ENCODE data around the gene DNAH3. TPM values are rescaled to one million over a fixed set of nuclear protein-coding genes. Genes with fewer than 3 reads are reported as not detected.

DNAH3 gene
- total RNA-seq, 1 donor from 2014 or later = not detected

- peaks cover 13% of the 10 kb centered on the region for H3K9me3 Mint-ChIP-seq (ENCODE audit: unreplicated experiment)
- no peak for TF ChIP-seq CTCF (IDR thresholded peaks at IDR 0.05; ENCODE audit: partially characterized antibody, unreplicated experiment)
- H3K4me1 Mint-ChIP-seq (ENCODE audit: low read depth, unreplicated experiment) = peaks cover 5% of the 10 kb centered on the region
- H3K4me3 Mint-ChIP-seq (ENCODE audit: unreplicated experiment) = no peak overlapping the region
- H3K27me3 Mint-ChIP-seq (ENCODE audit: unreplicated experiment) = peaks cover 2% of the 10 kb centered on the region
- no peaks in the 10 kb centered on the region for H3K36me3 Mint-ChIP-seq (ENCODE audit: unreplicated experiment)
- DNase-seq = no peak
- H3K27ac Mint-ChIP-seq (ENCODE audit: unreplicated experiment) = no peak overlapping the region
These were observed 246.6 kb downstream of the DNAH3 start for GRCh38 chr16:20903899-20904506.

GRCh38 chr16:20903116-20903898, 247.3 kb downstream of the DNAH3 start:
- Mint-ChIP-seq H3K4me1 (ENCODE audit: low read depth, unreplicated experiment) (peaks cover 12% of the 10 kb centered on the region), H3K27ac (ENCODE audit: unreplicated experiment) (peak overlapping the region; percentile 67), H3K9me3 (ENCODE audit: unreplicated experiment) (peaks cover 14% of the 10 kb centered on the region), H3K36me3 (ENCODE audit: unreplicated experiment) (no peaks in the 10 kb centered on the region), H3K4me3 (ENCODE audit: unreplicated experiment) (peak overlapping the region; percentile 44), H3K27me3 (ENCODE audit: unreplicated experiment) (peaks cover 2% of the 10 kb centered on the region)
- TF ChIP-seq CTCF (IDR thresholded peaks at IDR 0.05; ENCODE audit: partially characterized antibody, unreplicated experiment) = no peak
- DNase-seq = no peak

- Mint-ChIP-seq H3K9me3 (ENCODE audit: unreplicated experiment) (peaks cover 14% of the 10 kb centered on the region), H3K4me1 (ENCODE audit: low read depth, unreplicated experiment) (peaks cover 14% of the 10 kb centered on the region), H3K36me3 (ENCODE audit: unreplicated experiment) (no peaks in the 10 kb centered on the region), H3K27ac (ENCODE audit: unreplicated experiment) (peak overlapping the region; percentile 99), H3K27me3 (ENCODE audit: unreplicated experiment) (peaks cover 2% of the 10 kb centered on the region), H3K4me3 (ENCODE audit: unreplicated experiment) (peak overlapping the region; percentile 96)
- no peak for TF ChIP-seq CTCF (IDR thresholded peaks at IDR 0.05; ENCODE audit: partially characterized antibody, unreplicated experiment)
- no peak for DNase-seq
These were observed 248.2 kb downstream of the DNAH3 start for GRCh38 chr16:20902426-20902825.

GRCh38 chr16:20901436-20902112, 249.1 kb downstream of the DNAH3 start:
- peaks cover 2% of the 10 kb centered on the region for H3K27me3 Mint-ChIP-seq (ENCODE audit: unreplicated experiment)
- H3K4me3 Mint-ChIP-seq (ENCODE audit: unreplicated experiment) = peak overlapping the region; percentile 96
- H3K4me1 Mint-ChIP-seq (ENCODE audit: low read depth, unreplicated experiment) = peaks cover 14% of the 10 kb centered on the region
- H3K36me3 Mint-ChIP-seq (ENCODE audit: unreplicated experiment) = no peaks in the 10 kb centered on the region
- peak; percentile 54 for DNase-seq
- no peak for TF ChIP-seq CTCF (IDR thresholded peaks at IDR 0.05; ENCODE audit: partially characterized antibody, unreplicated experiment)
- H3K27ac Mint-ChIP-seq (ENCODE audit: unreplicated experiment) = peak overlapping the region; percentile 99
- peaks cover 14% of the 10 kb centered on the region for H3K9me3 Mint-ChIP-seq (ENCODE audit: unreplicated experiment)

Data from glutamatergic neuron (in vitro differentiated cells).